GM19025 (cell line): Measurements from ENCODE around the gene PSMB2.

Experiments
- ATAC-seq: cut with Tn5 transposase; IDR thresholded peaks from one replicate; pipeline ENCODE4 v1.9.1; 2021; ENCODE audit warnings: mild to moderate bottlenecking, low read depth, moderate library complexity; ENCODE audit not compliant: unreplicated experiment

The PSMB2 gene

GRCh38 chr1:35574655-35575415 is 66.5 kb downstream of the PSMB2 start:
- ATAC-seq, result no peak

- no peak for ATAC-seq
Measured at GRCh38 chr1:35574125-35574654, 67.1 kb downstream of the PSMB2 start.

GRCh38 chr1:35573198-35574124 is 67.9 kb downstream of the PSMB2 start, which contains the start of gene TFAP2E:
Gene TFAP2E, plus strand, starts transcription at chr1:35573314. Its CDS starts 264 bp downstream, at chr1:35573578.
- ATAC-seq, result no peak

GRCh38 chr1:35572296-35572695 is 69.0 kb downstream of the PSMB2 start:
- ATAC-seq, result no peak

- ATAC-seq, result no peak
Measured at GRCh38 chr1:35571263-35571662, 70.1 kb downstream of the PSMB2 start.

GRCh38 chr1:35570589-35571137 is 70.7 kb downstream of the PSMB2 start:
- no peak for ATAC-seq

GRCh38 chr1:35569936-35570335 is 71.4 kb downstream of the PSMB2 start:
- no peak for ATAC-seq

- no peak for ATAC-seq
Measured at GRCh38 chr1:35568975-35569395, 72.3 kb downstream of the PSMB2 start.

GRCh38 chr1:35567947-35568558 is 73.3 kb downstream of the PSMB2 start:
- no peak for ATAC-seq

GRCh38 chr1:35565742-35566133 is 75.6 kb downstream of the PSMB2 start:
- no peak for ATAC-seq

- ATAC-seq, result no peak
Measured at GRCh38 chr1:35564884-35565741, 76.2 kb downstream of the PSMB2 start.

GRCh38 chr1:35564037-35564883 is 77.1 kb downstream of the PSMB2 start:
- no peak for ATAC-seq

- ATAC-seq, result no peak
Measured at GRCh38 chr1:35563166-35563565, 78.2 kb downstream of the PSMB2 start.

- ATAC-seq, result no peak
Measured at GRCh38 chr1:35561972-35562680, 79.2 kb downstream of the PSMB2 start.

GRCh38 chr1:35561297-35561971 is 79.9 kb downstream of the PSMB2 start:
- no peak for ATAC-seq

GRCh38 chr1:35560256-35561225 is 80.8 kb downstream of the PSMB2 start:
- no peak for ATAC-seq
